ENCODE measurements around the gene GLIS1. TPM values are rescaled to one million over a fixed set of nuclear protein-coding genes. Genes with fewer than 3 reads are reported as not detected.

Gene GLIS1
- total and polyA plus RNA-seq, 9 donors, result 0.04 to 0.42 (median 0.08) TPM; not detected in 3

- H3K4me1 ChIP-seq (ENCODE audit: control insufficient read depth, insufficient read depth, low read length), result no peaks in the 10 kb centered on the region
- WGBS (ENCODE audit: insufficient coverage), result 0% methylated on average over 2 of the region's 7 CpGs
- H3K9me3 ChIP-seq (replicated peaks; ENCODE audit: control insufficient read depth, low read depth, low read length), result no peaks in the 10 kb centered on the region
- no peaks in the 10 kb centered on the region for H3K36me3 ChIP-seq (ENCODE audit: control insufficient read depth, insufficient read depth, low read length)
- peaks cover 42% of the 10 kb centered on the region for H3K27me3 ChIP-seq (ENCODE audit: control insufficient read depth, insufficient read depth, low read length)
- no peak overlapping the region for H3K4me3 ChIP-seq (ENCODE audit: low read length)
- H3K27ac ChIP-seq (ENCODE audit: low read length), result no peak overlapping the region
- no peak for DNase-seq
These were observed 33.4 kb downstream of the GLIS1 start for GRCh38 chr1:53705446-53706096.

- 84% methylated on average over 4 of the region's 8 CpGs for WGBS (ENCODE audit: insufficient coverage)
These were observed 34.0 kb downstream of the GLIS1 start for GRCh38 chr1:53704804-53705445.

GRCh38 chr1:53704304-53704703, 34.7 kb downstream of the GLIS1 start:
- WGBS (ENCODE audit: insufficient coverage), result 72% methylated on average over 3 of the region's 5 CpGs
- Histone ChIP-seq H3K36me3 (ENCODE audit: control insufficient read depth, insufficient read depth, low read length) (no peaks in the 10 kb centered on the region), H3K27ac (ENCODE audit: low read length) (no peak overlapping the region), H3K27me3 (ENCODE audit: control insufficient read depth, insufficient read depth, low read length) (peaks cover 39% of the 10 kb centered on the region), H3K9me3 (replicated peaks; ENCODE audit: control insufficient read depth, low read depth, low read length) (no peaks in the 10 kb centered on the region), H3K4me3 (ENCODE audit: low read length) (no peak overlapping the region), H3K4me1 (ENCODE audit: control insufficient read depth, insufficient read depth, low read length) (no peaks in the 10 kb centered on the region)
- DNase-seq, result no peak

More at GRCh38 chr1:53704804-53705445, 34.0 kb downstream of the GLIS1 start:
- H3K4me1 ChIP-seq (ENCODE audit: control insufficient read depth, insufficient read depth, low read length), result no peaks in the 10 kb centered on the region
- H3K9me3 ChIP-seq (replicated peaks; ENCODE audit: control insufficient read depth, low read depth, low read length), result no peaks in the 10 kb centered on the region
- no peak overlapping the region for H3K27ac ChIP-seq (ENCODE audit: low read length)
- no peaks in the 10 kb centered on the region for H3K36me3 ChIP-seq (ENCODE audit: control insufficient read depth, insufficient read depth, low read length)
- H3K4me3 ChIP-seq (ENCODE audit: low read length), result no peak overlapping the region
- no peak for DNase-seq
- peaks cover 39% of the 10 kb centered on the region for H3K27me3 ChIP-seq (ENCODE audit: control insufficient read depth, insufficient read depth, low read length)

GRCh38 chr1:53703174-53703573, 35.8 kb downstream of the GLIS1 start:
- H3K27ac ChIP-seq (ENCODE audit: low read length), result no peak overlapping the region
- H3K27me3 ChIP-seq (ENCODE audit: control insufficient read depth, insufficient read depth, low read length), result peaks cover 34% of the 10 kb centered on the region
- no peak overlapping the region for H3K4me3 ChIP-seq (ENCODE audit: low read length)
- WGBS (ENCODE audit: insufficient coverage), result no CpG with 5 or more reads among the region's 1 CpG
- no peaks in the 10 kb centered on the region for H3K9me3 ChIP-seq (replicated peaks; ENCODE audit: control insufficient read depth, low read depth, low read length)
- no peak for DNase-seq
- no peaks in the 10 kb centered on the region for H3K36me3 ChIP-seq (ENCODE audit: control insufficient read depth, insufficient read depth, low read length)
- no peaks in the 10 kb centered on the region for H3K4me1 ChIP-seq (ENCODE audit: control insufficient read depth, insufficient read depth, low read length)

- Histone ChIP-seq H3K4me3 (ENCODE audit: low read length) (no peak overlapping the region), H3K36me3 (ENCODE audit: control insufficient read depth, insufficient read depth, low read length) (no peaks in the 10 kb centered on the region), H3K9me3 (replicated peaks; ENCODE audit: control insufficient read depth, low read depth, low read length) (no peaks in the 10 kb centered on the region), H3K4me1 (ENCODE audit: control insufficient read depth, insufficient read depth, low read length) (no peaks in the 10 kb centered on the region), H3K27ac (ENCODE audit: low read length) (no peak overlapping the region), H3K27me3 (ENCODE audit: control insufficient read depth, insufficient read depth, low read length) (peaks cover 31% of the 10 kb centered on the region)
- whole genome bisulfite sequencing (ENCODE audit: insufficient coverage), result 32% methylated on average over 4 of the region's 8 CpGs
- DNase-seq, result no peak
These were observed 36.6 kb downstream of the GLIS1 start for GRCh38 chr1:53702341-53702740.

- DNase-seq, result no peak
- no CpG with 5 or more reads among the region's 3 CpGs for WGBS (ENCODE audit: insufficient coverage)
- Histone ChIP-seq H3K27ac (ENCODE audit: low read length) (no peak overlapping the region), H3K27me3 (ENCODE audit: control insufficient read depth, insufficient read depth, low read length) (peaks cover 18% of the 10 kb centered on the region), H3K36me3 (ENCODE audit: control insufficient read depth, insufficient read depth, low read length) (no peaks in the 10 kb centered on the region), H3K4me3 (ENCODE audit: low read length) (no peak overlapping the region), H3K9me3 (replicated peaks; ENCODE audit: control insufficient read depth, low read depth, low read length) (no peaks in the 10 kb centered on the region), H3K4me1 (ENCODE audit: control insufficient read depth, insufficient read depth, low read length) (no peaks in the 10 kb centered on the region)
These were observed 38.2 kb downstream of the GLIS1 start for GRCh38 chr1:53700776-53701175.

- H3K4me3 ChIP-seq (ENCODE audit: low read length), result no peak overlapping the region
- DNase-seq, result no peak
- H3K4me1 ChIP-seq (ENCODE audit: control insufficient read depth, insufficient read depth, low read length), result no peaks in the 10 kb centered on the region
- 91% methylated on average over 4 of the region's 8 CpGs for WGBS (ENCODE audit: insufficient coverage)
- H3K9me3 ChIP-seq (replicated peaks; ENCODE audit: control insufficient read depth, low read depth, low read length), result no peaks in the 10 kb centered on the region
- H3K27me3 ChIP-seq (ENCODE audit: control insufficient read depth, insufficient read depth, low read length), result peaks cover 12% of the 10 kb centered on the region
- H3K27ac ChIP-seq (ENCODE audit: low read length), result no peak overlapping the region
- no peaks in the 10 kb centered on the region for H3K36me3 ChIP-seq (ENCODE audit: control insufficient read depth, insufficient read depth, low read length)
These were observed 39.0 kb downstream of the GLIS1 start for GRCh38 chr1:53699981-53700380.

GRCh38 chr1:53698384-53698980, 40.5 kb downstream of the GLIS1 start:
- Histone ChIP-seq H3K27me3 (ENCODE audit: control insufficient read depth, insufficient read depth, low read length) (peaks cover 6% of the 10 kb centered on the region), H3K4me3 (ENCODE audit: low read length) (no peak overlapping the region)
- 62% methylated on average over 4 of the region's 7 CpGs for WGBS (ENCODE audit: insufficient coverage)

GRCh38 chr1:53697721-53698383, 41.1 kb downstream of the GLIS1 start:
- H3K4me1 ChIP-seq (ENCODE audit: control insufficient read depth, insufficient read depth, low read length), result no peaks in the 10 kb centered on the region
- DNase-seq, result peak; percentile 73
- no peaks in the 10 kb centered on the region for H3K9me3 ChIP-seq (replicated peaks; ENCODE audit: control insufficient read depth, low read depth, low read length)
- no peak overlapping the region for H3K27ac ChIP-seq (ENCODE audit: low read length)
- H3K27me3 ChIP-seq (ENCODE audit: control insufficient read depth, insufficient read depth, low read length), result peaks cover 6% of the 10 kb centered on the region
- H3K4me3 ChIP-seq (ENCODE audit: low read length), result no peak overlapping the region
- no peaks in the 10 kb centered on the region for H3K36me3 ChIP-seq (ENCODE audit: control insufficient read depth, insufficient read depth, low read length)
- WGBS (ENCODE audit: insufficient coverage), result 13% methylated on average over 9 of the region's 14 CpGs

More at GRCh38 chr1:53698384-53698980, 40.5 kb downstream of the GLIS1 start:
- Histone ChIP-seq H3K4me1 (ENCODE audit: control insufficient read depth, insufficient read depth, low read length) (no peaks in the 10 kb centered on the region), H3K36me3 (ENCODE audit: control insufficient read depth, insufficient read depth, low read length) (no peaks in the 10 kb centered on the region), H3K27ac (ENCODE audit: low read length) (no peak overlapping the region), H3K9me3 (replicated peaks; ENCODE audit: control insufficient read depth, low read depth, low read length) (no peaks in the 10 kb centered on the region)
- DNase-seq, result no peak

- Histone ChIP-seq H3K4me1 (ENCODE audit: control insufficient read depth, insufficient read depth, low read length) (no peaks in the 10 kb centered on the region), H3K9me3 (replicated peaks; ENCODE audit: control insufficient read depth, low read depth, low read length) (no peaks in the 10 kb centered on the region), H3K36me3 (ENCODE audit: control insufficient read depth, insufficient read depth, low read length) (no peaks in the 10 kb centered on the region), H3K27ac (ENCODE audit: low read length) (no peak overlapping the region), H3K27me3 (ENCODE audit: control insufficient read depth, insufficient read depth, low read length) (peaks cover 7% of the 10 kb centered on the region), H3K4me3 (ENCODE audit: low read length) (no peak overlapping the region)
- WGBS (ENCODE audit: insufficient coverage), result no CpG with 5 or more reads among the region's 2 CpGs
- DNase-seq, result no peak
These were observed 42.0 kb downstream of the GLIS1 start for GRCh38 chr1:53696990-53697389.
